Measurements from ENCODE around the gene PGAP1. TPM values are rescaled to one million over a fixed set of nuclear protein-coding genes. Genes with fewer than 3 reads are reported as not detected.

The PGAP1 gene
- total RNA-seq, 1 experiment from 2014 or later, result 21.0 TPM

DNA sequence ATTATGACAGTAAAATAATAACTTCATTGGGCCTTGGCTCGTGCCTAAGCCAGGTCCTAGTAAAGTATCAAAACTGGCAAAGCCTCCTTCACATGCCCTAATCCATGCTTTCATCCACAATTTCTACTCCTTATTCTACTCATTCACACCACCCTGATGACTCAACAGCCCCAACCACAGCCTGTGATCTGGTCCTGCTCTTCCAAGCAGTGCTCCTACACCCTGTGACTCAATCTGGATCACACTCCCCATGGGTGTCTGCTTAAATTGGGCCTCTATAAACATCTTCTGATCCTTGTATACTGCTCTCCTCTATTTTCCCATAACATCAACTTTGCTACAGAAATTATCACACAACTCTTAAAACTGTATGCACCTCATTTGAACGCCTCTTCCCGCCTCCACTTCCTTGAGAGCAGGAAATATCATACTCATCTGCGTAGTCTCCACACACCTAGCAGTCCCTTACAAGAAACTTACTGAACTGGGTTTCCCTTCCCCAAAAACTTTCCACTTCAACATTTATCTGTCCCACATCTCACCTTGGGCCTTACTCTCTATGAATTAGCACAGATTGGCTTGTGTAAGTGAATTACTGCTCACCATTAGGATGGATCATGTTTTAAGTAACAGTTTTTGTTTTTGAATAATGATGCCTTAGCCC lies 142.9 kb downstream of the PGAP1 start:
- no peaks in the 10 kb centered on the region for H3K4me1 ChIP-seq (ENCODE audit: insufficient read depth, low read length)
- H3K9me3 ChIP-seq (ENCODE audit: control insufficient read depth, low read depth, low read length), result no peaks in the 10 kb centered on the region
- no peak overlapping the region for H3K18ac ChIP-seq (ENCODE audit: insufficient read length, low read depth, low read length)
- no peak overlapping the region for H3K23ac ChIP-seq (ENCODE audit: insufficient read length, low read depth, low read length)
- Mint-ChIP-seq H3K27ac (peak overlapping the region in 2 of 3 experiments; percentile 65 to 86; a peak in 2 of 7 replicates), H3K27me3 (ENCODE audit: low read depth) (no peaks in the 10 kb centered on the region), H3K4me1 (no peaks in the 10 kb centered on the region), H3K4me3 (no peak overlapping the region), H3K9me3 (no peaks in the 10 kb centered on the region), H3K36me3 (ENCODE audit: insufficient read depth in 1 of 3, low read depth in 3 of 3) (peaks cover 19 to 52% (median 32%) of the 10 kb centered on the region in 3 experiments; a peak in 6 of 7 replicates)
- TF ChIP-seq CTCF (conservative IDR thresholded peaks at IDR 0.05), result no peak
- no peak overlapping the region for H3K4ac ChIP-seq (ENCODE audit: low read depth, low read length)
- no peak for DNase-seq
- H2BK5ac ChIP-seq (ENCODE audit: insufficient read length, low read length), result no peak overlapping the region
- H3K79me2 ChIP-seq (ENCODE audit: insufficient read depth, low read length), result no peaks in the 10 kb centered on the region
- H4K8ac ChIP-seq (replicated peaks; ENCODE audit: insufficient read length, low read depth, low read length), result no peak overlapping the region
- H3K79me1 ChIP-seq (ENCODE audit: insufficient read depth, low read depth, low read length, poor library complexity, severe bottlenecking), result no peaks in the 10 kb centered on the region
- H3K14ac ChIP-seq (ENCODE audit: insufficient read depth, low read length), result no peak overlapping the region
- H2BK12ac ChIP-seq (ENCODE audit: insufficient read length, low read depth, low read length), result no peak overlapping the region
- H3K9ac ChIP-seq (ENCODE audit: extremely low read depth, insufficient read length, low read length), result no peak overlapping the region
- WGBS (ENCODE audit: extremely low coverage, insufficient read length, low lambda C conversion rate), result no CpG with 5 or more reads among the region's 4 CpGs
- H2BK15ac ChIP-seq (ENCODE audit: low read depth, low read length), result no peak overlapping the region
- H3T11ph ChIP-seq (ENCODE audit: low read length), result no peak overlapping the region
- H3K27me3 ChIP-seq (ENCODE audit: insufficient read depth, low read length), result no peaks in the 10 kb centered on the region
- no peak overlapping the region for H2BK120ac ChIP-seq (ENCODE audit: low read depth, low read length, poor library complexity, severe bottlenecking)
- H4K20me1 ChIP-seq (ENCODE audit: control insufficient read depth, insufficient read depth, insufficient read length), result no peaks in the 10 kb centered on the region
- H3K4me2 ChIP-seq (ENCODE audit: insufficient read depth, insufficient read length, low read length), result no peak overlapping the region
- no peak overlapping the region for H4K5ac ChIP-seq (ENCODE audit: insufficient read length, low read depth, low read length)
- no peak overlapping the region for H3K27ac ChIP-seq (ENCODE audit: insufficient read length, low read depth, low read length)
- H3K56ac ChIP-seq (ENCODE audit: insufficient read length, low read depth, low read length), result no peak overlapping the region
- no peak overlapping the region for H4K91ac ChIP-seq (ENCODE audit: insufficient read length, low read depth, low read length)
- no peak overlapping the region for H2AFZ ChIP-seq (ENCODE audit: low read length)
- no peak overlapping the region for H2AK5ac ChIP-seq (ENCODE audit: insufficient read length, low read length)
- no peaks in the 10 kb centered on the region for H3K23me2 ChIP-seq (ENCODE audit: insufficient read length, low read depth, low read length, poor library complexity, severe bottlenecking)
- no peak overlapping the region for H2BK20ac ChIP-seq (ENCODE audit: low read depth, low read length, poor library complexity, severe bottlenecking)

Other genes starting within 250 kb of the PGAP1 start
- 59.6 and 64.6 TPM in 2 replicates for gene GTF3C3, start 127.0 kb downstream of the PGAP1 start, total RNA-seq (2021)
- not detected in 2 replicates for gene C2orf66, start 117.4 kb downstream of the PGAP1 start, total RNA-seq (2021)